PFSK-1 (cell line): ENCODE results near the gene DIP2C.

Experiments used
- POLR2AphosphoS5 ChIP-seq: IDR thresholded peaks from 2 replicates; pipeline ENCODE4 v1.6.1; 2012; ENCODE audit warnings: low read depth, mild to moderate bottlenecking, control low read depth, low read length, moderate library complexity
- SIN3A ChIP-seq: IDR thresholded peaks from 2 replicates; pipeline ENCODE4 v1.6.1; 2012; ENCODE audit warnings: mild to moderate bottlenecking, low read length, moderate library complexity, borderline replicate concordance; ENCODE audit not compliant: insufficient read depth
- TAF1 ChIP-seq: IDR thresholded peaks from 2 replicates; pipeline ENCODE4 v1.6.1; 2012; ENCODE audit warnings: low read length, control low read depth, borderline replicate concordance; ENCODE audit not compliant: insufficient read depth
- TF ChIP-seq, protein P1 (sequence below), 2 experiments: IDR thresholded peaks; 2 replicates each; pipeline versions ENCODE4 v1.6.1 to v1.8.0; 2011 to 2012; ENCODE audit warnings: low read depth in 2 of 2, low read length in 2 of 2, control low read depth in 1 of 2, inconsistent platforms in 1 of 2, mild to moderate bottlenecking in 1 of 2, moderate library complexity in 1 of 2; ENCODE audit not compliant: insufficient read depth in 1 of 2

DNA sequence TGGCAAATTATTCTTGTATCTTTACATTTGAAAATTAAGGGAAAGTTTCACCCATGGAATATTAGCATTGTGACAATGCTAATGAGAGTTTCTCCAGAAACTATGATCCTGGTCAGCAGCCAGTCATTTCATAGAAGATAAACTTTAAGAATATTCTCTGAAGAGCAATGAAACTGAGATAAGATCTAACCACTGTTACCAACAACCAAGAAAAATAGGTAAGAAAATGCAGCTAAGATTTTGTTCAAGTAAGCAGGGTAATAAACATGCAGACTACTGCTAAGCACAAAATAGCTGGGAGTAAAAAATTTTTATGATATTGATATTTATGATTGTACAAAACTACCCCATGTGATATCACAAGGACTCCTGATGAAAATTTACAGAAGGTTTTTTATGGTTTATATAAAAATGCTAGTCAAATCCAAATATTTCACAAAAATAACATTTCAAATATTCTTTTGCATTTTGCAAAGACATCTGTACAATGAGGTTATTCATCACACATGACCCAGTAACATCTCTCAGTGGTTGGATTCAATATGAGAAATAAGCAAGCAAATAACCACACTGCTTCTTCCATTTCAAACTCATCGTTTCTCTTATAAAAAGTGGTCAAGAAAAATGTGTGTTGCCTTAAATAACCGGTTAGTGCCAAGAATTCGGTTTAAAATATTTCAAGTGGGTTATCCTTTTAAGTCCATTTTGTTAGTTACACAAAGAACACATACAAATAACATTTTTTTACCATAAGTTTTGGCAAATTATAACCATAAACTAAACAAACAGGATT lies 251.6 kb downstream of the DIP2C start:
- TF ChIP-seq TAF1: no peak
- TF ChIP-seq POLR2AphosphoS5: no peak
- TF ChIP-seq, protein P1, sequence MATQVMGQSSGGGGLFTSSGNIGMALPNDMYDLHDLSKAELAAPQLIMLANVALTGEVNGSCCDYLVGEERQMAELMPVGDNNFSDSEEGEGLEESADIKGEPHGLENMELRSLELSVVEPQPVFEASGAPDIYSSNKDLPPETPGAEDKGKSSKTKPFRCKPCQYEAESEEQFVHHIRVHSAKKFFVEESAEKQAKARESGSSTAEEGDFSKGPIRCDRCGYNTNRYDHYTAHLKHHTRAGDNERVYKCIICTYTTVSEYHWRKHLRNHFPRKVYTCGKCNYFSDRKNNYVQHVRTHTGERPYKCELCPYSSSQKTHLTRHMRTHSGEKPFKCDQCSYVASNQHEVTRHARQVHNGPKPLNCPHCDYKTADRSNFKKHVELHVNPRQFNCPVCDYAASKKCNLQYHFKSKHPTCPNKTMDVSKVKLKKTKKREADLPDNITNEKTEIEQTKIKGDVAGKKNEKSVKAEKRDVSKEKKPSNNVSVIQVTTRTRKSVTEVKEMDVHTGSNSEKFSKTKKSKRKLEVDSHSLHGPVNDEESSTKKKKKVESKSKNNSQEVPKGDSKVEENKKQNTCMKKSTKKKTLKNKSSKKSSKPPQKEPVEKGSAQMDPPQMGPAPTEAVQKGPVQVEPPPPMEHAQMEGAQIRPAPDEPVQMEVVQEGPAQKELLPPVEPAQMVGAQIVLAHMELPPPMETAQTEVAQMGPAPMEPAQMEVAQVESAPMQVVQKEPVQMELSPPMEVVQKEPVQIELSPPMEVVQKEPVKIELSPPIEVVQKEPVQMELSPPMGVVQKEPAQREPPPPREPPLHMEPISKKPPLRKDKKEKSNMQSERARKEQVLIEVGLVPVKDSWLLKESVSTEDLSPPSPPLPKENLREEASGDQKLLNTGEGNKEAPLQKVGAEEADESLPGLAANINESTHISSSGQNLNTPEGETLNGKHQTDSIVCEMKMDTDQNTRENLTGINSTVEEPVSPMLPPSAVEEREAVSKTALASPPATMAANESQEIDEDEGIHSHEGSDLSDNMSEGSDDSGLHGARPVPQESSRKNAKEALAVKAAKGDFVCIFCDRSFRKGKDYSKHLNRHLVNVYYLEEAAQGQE (IDR thresholded peaks at IDR 0.05; ENCODE audit: insufficient read depth in 1 of 2, low read depth in 2 of 2, low read length in 2 of 2): no peak
- no peak for TF ChIP-seq SIN3A
